ENCODE results near the gene IQSEC1.

IQSEC1 gene

DNA sequence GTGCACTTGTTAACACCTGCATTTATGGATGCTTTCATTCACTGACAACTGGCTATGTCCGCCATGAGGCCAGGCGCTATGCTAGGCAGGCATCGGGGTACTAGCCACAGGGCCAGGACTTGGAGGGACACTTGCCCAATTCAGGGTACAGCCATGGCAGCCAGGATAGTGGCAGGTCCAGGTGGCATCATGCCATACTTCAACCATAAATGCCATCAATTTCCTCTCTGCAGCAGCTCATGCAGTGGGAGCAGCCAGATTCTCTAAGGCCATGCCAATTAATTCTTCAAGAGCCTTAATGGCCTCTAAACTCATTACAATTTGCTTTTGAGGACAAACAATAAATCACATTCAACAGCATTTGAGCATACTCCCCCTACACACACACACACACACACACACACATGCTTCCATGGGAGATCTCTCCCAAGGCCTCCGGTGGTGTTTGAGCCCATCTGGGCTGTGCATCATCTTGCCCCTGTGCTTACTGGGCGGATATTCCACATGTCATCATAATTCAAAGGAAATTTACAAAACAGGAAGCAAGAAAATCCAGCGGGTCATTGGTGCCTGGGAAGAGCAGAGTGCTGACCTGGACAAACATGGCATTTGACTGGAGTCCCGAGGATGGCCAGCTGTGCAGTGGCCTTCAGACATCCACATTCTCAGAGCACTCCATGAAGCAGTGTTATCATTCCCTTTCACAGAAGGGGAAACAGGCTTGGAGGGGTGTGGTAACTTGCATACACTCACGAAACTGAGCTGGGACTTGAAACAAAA, 109.1 kb downstream of the IQSEC1 start:
- DNase-seq = no peak

DNA sequence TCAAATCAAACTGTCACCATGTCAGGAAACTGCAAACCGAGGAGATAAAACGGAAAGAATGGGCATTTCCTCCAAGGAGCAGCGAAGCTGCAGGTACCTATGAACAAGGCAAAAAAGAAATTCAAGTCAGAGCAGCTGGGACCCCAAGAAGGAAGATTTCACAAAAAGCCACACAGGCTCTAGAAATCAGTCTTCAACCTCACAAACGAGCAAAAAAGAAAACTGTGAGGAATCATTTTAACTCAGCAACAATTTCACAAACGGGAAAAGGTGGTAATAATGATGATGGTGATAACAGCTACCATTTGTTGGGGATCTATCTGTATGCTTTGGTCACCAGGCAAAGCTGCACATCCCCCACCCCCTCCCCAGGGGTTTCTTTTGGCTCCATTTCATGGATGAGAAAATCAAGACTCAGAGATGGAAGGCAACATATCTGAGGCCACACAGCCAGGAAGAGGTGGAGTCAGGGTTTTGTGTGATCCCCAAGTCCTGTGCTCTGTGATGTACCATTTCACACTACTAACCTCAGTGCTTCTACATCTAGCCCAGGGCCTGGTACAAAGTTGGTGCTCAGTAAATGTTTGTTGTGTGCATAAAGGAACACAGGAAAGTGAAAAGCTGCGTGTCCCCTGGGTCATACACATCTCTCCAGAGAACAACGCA, 109.9 kb downstream of the IQSEC1 start:
- no peak for DNase-seq

DNA sequence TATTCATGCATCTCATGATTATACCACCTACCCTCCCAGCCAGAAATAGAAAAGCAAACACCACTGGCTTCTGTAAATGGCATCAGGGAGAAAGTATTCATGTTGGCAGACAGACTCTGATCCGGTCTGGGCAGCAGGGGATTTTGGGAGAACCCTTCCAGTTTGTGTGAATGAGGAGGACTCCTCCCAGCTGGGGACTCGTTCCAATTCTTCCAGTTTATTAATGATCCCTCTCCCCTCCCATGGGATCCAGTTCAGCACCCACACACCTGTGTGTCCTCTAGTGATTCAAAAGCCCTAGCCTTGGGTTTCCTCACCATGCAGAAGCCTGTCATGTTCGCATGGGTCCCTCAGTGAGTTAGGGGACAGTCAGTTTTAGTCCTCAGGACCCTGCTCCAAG, 110.9 kb downstream of the IQSEC1 start:
- no peak for DNase-seq

DNA sequence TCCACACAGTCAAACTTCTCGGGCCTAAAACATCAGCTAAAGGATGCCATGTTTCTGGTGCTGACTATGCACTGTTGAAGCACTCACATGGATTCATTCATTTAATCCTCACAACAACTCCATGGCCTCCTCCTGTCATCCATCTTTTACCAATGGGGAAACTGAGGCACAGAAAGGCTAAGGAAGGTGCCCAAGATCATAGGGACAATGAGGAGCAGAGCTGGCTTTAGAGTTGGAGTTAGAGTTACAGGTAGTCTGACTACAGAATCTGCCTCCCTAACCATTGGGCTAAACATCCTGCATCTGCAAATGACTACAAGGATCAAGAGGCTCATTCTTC, 111.6 kb downstream of the IQSEC1 start:
- no peak for DNase-seq

DNA sequence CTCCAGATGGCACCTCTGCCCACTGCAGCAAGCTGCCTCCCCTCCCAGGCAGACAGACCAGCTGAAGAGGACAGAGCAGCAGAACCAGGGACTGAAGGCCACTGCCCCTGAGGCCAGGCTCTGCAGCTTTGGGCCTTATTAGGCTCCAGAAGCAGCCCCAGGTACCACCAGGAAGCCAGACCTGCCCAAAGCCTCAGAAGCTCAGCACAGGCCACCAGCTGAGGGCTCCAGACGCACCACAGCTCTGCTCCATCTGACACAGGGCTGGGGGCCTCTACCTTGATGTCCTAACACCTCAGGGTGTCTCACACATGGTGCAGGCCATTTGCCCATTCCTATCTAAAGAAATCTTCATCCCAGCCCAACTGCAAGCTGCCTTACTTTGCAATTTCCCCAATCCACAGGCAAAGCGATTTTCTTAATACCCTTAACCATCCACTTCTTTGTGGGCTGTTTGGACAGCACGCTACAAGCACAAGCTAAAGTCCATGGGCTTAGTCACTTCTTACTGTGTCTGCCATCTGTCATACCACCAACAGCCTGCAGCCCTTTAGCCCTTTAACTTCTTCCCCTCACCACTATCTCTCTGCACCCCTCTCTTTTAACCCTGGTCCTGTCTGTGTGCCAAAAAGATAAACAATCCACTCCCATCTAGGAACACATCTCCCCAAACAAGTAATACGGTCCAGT, 112.1 kb downstream of the IQSEC1 start:
- no peak for DNase-seq

DNA sequence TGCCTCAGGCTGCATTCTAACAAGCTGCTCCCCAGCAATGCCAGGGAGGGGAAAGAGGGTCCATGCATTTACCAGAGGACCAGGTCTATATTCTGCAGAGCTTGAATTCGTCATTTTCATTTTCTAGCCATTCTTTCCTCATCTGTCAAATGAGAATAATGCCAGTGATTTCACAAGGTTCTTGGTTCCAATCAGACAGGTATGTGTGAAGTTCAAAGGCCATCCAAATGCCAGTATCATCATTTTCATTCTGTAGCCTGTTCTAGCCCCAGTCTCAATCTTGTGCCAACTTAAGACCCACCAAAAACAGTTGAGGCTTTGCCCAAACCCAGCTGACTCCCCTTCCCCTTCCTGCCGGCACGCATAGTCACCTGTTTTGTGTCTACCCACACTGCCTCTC, 112.7 kb downstream of the IQSEC1 start:
- DNase-seq = no peak

DNA sequence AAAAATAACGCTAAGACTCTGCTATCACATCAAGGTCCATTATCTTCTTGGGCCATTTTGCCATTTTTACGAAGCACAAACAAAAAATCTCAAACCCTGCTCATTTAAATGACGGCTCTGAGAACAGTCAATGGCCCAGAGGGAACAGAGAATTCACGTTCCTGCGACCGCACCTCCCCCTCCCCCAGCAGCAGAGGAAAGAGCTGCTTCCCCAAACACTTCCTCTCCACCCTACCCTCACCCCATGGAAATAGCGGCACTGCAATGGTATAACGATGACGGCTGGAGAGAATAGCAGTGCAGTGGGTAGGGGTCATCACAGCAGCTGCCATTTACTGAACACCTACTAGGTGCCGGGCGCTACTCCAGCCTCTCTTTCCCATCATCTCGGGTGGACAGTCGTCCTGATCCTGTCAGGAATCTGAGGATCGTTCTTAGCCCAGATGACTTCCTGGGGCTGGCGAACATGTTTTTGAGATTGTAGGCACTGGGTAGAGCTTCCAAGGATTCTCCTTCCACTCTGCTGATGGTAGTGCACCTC, 113.3 kb downstream of the IQSEC1 start:
- no peak for DNase-seq

DNA sequence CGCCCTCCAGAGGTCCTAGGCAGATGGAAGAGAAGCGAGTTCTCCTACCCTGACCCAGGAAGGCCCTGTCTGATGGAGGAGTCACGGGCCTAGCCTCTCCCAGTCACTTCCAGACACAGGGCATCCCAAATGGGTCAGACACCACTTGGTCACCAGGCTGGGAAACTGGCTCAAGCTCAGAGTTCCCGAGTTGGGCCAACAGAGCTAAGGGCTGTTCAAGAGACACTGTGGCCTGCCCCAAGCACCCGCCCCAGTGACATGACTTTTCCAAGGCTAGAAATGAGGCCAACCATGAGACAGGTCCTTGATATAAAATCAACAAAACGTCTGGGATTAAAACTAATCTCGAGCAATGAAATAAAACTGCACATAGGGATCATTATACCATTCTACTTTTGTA, 113.8 kb downstream of the IQSEC1 start:
- DNase-seq = no peak

DNA sequence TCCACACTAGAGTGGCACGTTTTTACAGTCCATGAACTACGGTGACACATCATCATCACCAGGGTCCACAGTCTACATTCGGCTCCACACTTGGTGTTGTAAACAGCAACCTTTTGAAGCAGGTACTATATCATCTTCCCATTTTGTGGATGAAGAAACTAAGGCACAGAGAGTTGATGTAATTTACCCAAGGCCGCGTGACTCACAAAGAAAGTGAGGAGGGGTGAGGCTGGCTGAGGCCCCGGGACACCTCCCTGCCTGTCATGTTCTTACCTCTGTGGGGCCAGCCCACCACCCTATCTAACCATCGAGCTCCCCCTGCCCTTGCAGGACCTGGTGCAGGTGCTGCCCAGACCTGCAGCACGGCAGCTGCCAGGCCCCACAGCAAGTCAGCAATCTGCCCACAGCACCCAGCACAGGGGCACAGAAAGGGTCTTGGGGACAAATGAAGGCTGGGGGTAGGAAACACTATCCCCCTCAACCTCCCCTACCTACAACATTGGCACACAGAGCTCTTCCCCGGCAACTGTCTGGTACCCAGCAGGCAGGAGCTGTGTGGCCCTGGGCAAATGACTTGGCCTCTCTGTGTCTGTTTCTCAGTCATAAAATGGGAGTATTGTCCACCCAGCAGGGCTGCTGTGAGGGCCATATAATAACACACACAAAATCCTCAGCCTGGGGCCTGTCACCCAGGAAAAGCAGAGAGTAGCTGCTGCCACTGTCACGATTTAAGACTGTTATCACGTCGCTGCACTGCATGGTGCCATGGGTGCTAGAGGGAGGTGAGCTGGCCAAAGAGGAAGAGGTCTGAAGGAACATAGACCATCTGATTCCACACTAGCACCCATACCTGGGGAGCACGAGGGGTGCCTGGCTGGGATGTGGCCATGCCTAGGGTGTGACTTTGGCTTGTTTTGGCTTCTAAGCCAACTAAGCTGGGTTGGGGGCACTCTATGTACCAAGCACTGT, 115.1 kb downstream of the IQSEC1 start:
- no peak for DNase-seq

DNA sequence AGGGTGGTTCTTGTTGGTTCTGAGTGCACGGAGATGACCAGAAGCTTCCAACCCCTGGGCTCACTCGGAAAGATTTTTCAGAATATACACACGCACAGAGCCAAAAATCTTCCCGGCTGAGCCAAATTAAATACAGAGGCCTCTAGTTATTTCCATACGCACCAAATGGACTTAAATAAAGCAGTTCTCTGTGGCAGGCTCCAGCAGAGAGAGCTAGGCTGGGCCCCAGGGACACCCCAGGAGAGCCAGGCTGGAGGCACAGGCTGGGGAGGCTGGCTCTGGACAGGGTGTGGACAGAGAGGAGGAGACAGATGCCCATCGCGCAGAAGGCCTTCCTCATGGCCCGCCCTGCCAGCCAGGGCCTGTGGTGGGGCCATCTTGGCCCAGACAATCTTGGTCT, 115.9 kb downstream of the IQSEC1 start:
- no peak for DNase-seq

DNA sequence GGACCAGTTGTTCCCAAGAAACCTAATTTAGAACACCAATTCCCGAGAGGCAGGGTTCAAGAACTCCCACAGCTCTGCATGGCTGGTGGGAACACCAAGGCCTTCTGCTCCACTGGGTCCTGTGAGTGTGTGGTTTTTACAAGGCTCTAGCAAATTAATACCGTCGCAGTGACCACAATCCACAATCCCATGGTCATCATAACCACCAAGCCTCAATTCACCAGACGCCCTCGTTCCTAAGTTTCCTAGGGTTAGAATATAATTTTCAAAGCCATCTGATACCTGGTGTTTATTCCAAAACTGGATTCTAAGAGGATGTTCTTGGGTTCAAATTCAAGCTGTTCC, 116.9 kb downstream of the IQSEC1 start:
- DNase-seq = no peak

DNA sequence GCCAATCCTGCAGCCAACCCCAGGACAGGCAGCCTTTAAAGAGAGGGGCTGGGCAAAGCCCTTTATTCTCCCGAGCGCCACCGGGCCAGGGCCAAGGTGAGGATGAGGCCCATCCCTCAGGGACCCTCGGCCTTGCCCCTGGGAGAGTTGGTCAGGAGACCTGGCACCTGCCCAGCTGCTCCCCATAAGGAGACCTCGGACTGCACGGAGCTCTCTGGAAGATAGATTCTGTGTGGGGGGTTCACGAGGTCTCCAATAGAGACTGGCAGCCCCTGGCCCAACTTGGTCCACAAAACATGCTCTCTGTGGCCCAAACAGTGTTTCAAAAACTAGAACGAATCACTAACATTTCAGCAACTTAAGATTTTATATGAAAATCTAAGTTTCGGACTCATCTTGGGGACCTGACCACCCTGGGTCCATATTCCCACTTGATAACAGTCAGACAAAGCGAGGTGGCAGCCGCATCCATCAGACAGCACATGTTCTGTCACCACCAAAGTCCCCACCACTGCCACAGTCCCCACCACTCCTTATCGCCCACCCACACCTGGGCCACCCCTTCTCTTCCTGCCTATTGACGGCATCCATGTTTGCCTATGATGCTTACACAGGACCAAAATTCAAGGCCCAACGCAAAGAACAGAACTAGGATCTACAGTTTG, 117.4 kb downstream of the IQSEC1 start:
- no peak for DNase-seq

DNA sequence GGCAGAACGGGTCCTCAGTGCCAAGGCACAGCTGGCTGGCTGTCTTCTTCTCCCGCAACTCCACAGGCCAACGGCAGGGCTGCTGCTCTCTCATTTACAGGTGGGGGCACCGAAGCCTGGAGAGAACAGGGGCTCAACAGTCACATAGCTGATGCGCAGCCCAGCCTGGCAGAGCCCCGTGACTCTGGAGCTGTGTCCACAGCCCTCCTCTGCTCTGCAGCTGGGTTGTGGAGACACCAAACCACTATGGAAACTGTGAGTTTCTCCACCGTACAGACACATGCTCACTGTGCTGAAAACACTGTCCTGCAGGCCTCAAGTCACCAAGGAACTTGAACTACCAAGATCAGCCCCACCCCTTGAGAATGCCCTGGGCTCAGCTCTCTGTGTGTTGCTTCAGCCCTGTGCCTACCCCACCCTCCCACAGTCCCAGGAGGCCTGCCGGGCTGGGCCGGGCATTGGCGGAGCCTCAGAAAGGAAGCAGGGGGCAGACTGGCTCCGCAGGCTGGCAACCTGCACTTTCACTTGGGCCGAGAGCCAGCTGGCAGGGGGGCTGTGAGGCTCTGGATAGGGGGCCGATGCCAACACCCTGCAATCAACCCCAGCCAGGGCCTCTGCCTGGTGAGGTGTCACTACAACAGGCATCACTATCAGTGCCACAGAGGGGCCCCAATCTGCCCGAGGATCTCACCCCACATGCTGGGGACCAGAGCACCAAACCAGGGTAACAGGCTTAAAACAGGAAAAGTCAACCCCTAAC, 118.2 kb downstream of the IQSEC1 start:
- no peak for DNase-seq

DNA sequence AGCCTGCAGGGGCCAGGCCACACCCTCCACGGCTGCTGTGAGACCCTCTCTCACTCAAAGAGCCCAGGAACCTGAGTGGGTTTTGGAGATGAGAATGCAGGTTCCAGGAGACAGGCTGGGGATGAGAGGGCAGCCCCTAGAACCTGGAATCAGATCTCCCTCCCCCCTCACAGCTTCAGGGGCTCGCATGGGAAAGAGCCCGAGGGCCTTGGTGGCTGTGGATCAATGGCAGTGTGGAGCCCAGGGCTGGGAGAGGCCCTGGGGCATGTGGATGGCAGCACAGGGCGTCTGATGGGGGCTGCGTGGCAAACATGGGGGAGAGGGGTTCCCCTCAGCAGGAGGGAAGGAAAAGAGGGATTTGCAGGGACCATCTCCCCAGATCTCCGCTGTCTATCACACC, 119.0 kb downstream of the IQSEC1 start:
- DNase-seq = no peak

DNA sequence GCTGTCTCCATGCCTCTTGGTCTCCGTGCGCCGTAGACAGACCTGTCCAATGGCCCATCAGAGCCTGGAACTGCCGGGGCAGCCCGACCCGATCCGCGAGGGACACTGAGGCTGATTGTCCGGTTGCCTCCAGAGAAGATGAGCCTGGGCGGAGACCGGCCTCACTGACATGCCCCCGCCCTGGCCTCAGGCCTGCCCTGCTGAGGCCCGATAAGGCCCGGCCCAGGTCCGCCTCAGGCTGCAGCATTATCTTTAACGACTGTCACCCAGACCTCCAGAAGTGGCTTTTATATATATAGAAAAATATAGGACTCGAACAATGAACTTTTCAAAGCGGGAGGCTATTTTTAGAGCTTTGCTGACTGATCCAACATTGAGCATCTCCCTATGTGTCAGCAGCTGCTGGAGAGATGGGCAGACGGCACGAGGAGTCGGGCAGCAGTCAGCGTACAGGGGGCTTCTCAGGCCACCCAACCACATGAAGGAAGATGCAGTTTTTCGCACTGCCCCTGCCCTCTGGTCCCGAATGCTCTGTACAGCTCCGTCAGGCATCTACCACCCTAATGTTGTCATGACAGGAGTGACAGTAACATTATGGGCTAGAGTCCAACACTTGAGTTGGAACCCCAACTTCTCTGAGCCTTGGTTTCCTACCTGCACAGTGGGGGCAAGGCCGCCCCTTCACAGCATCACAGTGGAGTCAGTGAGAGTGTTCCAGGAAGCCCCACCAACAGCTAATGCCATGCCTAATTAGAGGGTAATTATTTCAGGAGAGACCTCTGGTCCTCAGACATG, 119.8 kb downstream of the IQSEC1 start:
- DNase-seq = no peak

DNA sequence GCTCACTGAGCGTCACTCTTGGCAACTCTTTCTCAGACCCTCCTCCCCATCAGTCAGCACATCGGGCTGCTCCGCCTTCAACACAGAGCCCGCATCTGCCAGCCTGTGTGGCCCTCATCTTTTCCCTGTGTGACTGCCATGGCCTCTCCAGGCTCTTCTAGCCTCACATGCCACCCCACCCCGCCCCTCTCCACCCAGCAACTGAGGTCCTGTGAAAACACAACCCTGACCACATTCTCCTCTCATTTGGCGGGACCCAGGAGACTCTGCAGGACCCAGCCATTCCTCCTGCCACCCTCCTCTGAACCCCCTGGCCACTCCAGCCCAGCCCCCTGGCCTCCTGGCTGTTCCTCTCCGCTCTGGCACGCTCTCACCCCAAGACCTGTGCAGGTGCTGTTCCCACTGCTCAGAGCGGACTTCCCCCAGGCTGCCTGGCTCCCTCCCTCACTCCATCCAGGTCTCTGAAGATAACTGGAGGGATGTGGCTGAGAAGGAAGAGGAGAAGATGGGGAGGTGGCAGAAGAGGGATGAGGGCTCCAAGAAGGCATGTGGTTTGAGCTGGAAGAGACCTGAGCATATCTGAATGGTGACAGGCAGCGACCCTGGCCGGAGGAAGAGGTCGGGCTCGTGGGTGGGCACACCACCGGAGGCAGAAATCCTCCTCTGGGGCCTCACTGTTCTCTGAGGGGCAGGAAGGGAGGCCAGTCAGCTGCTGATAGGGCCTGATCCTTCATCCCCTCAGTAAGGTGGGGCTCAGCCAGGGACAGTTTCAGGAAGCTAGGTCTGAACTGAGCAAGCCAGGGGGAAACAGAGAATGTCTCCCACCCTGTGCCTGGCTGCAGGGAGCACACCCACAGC, 120.7 kb downstream of the IQSEC1 start:
- no peak for DNase-seq

DNA sequence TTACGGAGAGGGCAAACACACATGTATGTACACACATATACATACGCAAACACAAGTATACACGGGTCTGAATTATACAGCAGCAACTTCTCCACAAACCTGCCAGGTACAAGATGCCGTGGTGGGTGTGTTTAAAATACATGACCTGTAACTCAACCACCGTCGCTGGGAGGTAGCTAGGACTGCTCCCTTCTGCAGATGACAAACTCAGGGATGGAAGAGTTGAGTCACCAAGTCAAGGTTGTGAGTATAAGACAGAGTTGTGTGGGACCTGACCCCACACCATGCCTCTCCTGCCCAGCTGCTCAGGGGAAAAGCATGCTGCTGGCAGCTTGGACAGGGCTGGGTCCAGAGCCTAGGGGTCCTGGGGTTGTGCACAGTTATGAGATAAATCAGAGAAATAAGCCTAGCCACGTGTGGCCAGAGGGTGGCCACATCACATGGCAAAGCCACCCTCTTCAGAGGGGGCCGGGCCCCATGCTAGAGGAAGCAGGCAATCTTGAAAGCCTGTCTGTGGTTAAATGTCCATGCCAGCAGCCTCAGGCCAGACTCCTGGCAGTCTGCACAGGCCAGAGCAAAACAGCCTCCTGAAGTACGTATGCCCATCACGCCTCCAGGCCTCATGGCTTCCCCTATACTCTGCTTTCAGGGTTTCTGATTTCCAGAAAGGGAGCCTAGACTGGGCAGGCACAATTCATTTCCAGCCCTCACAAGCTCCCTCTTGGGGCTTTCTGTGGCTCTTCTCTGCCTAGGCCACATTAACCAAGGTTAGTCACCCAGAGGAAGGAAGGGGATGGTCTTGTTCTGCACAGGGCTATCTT, 124.1 kb downstream of the IQSEC1 start:
- DNase-seq = peak; percentile 23

DNA sequence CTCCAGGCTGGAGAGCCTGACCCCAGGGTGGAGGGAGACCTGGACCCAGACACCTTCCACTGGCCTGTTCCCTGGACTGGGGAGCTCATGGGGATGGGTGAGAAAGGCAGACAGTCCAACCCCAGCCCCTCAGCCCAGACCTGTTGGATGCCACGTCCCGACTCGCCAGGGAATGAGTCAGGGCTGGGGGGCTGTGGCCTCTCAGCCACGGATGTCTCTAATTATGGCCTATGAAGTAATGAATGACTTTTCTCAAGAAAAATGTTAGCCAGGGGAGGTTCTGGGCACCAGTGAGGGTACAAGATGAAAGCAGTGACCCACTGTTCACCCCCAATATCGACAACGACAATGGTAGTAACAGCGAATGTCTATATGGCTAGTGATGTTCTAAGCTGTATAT, 124.9 kb downstream of the IQSEC1 start:
- no peak for DNase-seq

Data from activated T-cell treated with anti-CD3 and anti-CD28 coated beads for 4 hours (primary cell).